Gastrocnemius medialis (tissue), 4 donors: Measurements from ENCODE around the gene FAM240B.

Source experiments
- CTCF ChIP-seq, 5 experiments: fragments of 450-650 bp in 3 of 5; fragments of 200-600 bp in 2 of 5; sonication (generic) in 2 of 5; IDR thresholded peaks in 4 of 5; conservative IDR thresholded peaks in 1 of 5; 1 replicate in 4 of 5; 2 replicates in 1 of 5; pipeline ENCODE4 v1.5.1; 2016 to 2019; ENCODE audit warnings: antibody characterized with exemption in 5 of 5, mild to moderate bottlenecking in 3 of 5, moderate library complexity in 3 of 5
- POLR2A ChIP-seq, 2 donors: fragments of 450-650 bp; IDR thresholded peaks; one replicate each; pipeline ENCODE4 v1.6.1; 2017; ENCODE audit warnings: antibody characterized with exemption in 2 of 2, mild to moderate bottlenecking in 2 of 2, moderate library complexity in 2 of 2

GRCh38 chr9:38727497-38728001, 7.6 kb upstream of the FAM240B start:
- TF ChIP-seq CTCF (IDR thresholded peaks at IDR 0.05 in 4 of 5, conservative IDR thresholded peaks at IDR 0.05 in 1 of 5): no peak
- no peak for TF ChIP-seq POLR2A (IDR thresholded peaks at IDR 0.05)
